ENCODE measurements around the gene DCHS1.

- TF ChIP-seq CTCF (IDR thresholded peaks at IDR 0.05) (no peak), NR1H2 (CRISPR knock-in tag; IDR thresholded peaks at IDR 0.05) (no peak), ZNF138 (CRISPR knock-in tag; conservative IDR thresholded peaks at IDR 0.05) (no peak), USF1 (CRISPR knock-in tag; IDR thresholded peaks at IDR 0.05) (no peak), ZBTB43 (CRISPR knock-in tag; IDR thresholded peaks at IDR 0.05) (no peak), PRRX2 (CRISPR knock-in tag; IDR thresholded peaks at IDR 0.05) (no peak)
Measured at GRCh38 chr11:6692128-6692527, 36.5 kb upstream of the DCHS1 start.
